ENCODE results near the gene BST2.

DNA sequence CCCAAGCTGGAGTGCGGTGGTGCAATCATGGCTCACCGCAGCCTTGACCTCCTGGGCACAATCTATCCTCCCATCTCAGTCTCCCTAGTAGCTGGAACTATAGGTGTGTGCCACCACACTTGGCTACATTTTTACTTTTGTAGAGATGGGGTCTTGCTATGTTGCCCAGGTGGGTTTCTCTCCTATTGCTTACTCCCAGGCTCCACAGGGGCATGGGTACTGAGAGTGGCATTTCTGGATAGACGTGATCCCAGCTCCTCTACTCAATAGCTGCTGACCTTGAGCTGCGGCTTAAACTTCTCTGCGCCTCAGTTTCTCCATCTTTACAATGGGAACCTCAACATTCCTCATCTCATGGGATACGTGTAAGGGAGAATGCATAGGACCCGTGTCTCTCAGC is 26.0 kb upstream of the BST2 start:
- TF ChIP-seq, protein P1, sequence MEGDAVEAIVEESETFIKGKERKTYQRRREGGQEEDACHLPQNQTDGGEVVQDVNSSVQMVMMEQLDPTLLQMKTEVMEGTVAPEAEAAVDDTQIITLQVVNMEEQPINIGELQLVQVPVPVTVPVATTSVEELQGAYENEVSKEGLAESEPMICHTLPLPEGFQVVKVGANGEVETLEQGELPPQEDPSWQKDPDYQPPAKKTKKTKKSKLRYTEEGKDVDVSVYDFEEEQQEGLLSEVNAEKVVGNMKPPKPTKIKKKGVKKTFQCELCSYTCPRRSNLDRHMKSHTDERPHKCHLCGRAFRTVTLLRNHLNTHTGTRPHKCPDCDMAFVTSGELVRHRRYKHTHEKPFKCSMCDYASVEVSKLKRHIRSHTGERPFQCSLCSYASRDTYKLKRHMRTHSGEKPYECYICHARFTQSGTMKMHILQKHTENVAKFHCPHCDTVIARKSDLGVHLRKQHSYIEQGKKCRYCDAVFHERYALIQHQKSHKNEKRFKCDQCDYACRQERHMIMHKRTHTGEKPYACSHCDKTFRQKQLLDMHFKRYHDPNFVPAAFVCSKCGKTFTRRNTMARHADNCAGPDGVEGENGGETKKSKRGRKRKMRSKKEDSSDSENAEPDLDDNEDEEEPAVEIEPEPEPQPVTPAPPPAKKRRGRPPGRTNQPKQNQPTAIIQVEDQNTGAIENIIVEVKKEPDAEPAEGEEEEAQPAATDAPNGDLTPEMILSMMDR (IDR thresholded peaks at IDR 0.05; ENCODE audit: borderline replicate concordance, extremely low read depth, low read length, poor library complexity, severe bottlenecking) = no peak
- TF ChIP-seq EZH2 (IDR thresholded peaks at IDR 0.05; ENCODE audit: borderline replicate concordance, low read depth, low read length, severe bottlenecking) = no peak

Data from DND-41 (cell line).